Measurements from ENCODE around the gene TAB2.
"Not testable (repeated sequence)": the region's sequence is repeated elsewhere in the genome, so short reads cannot be mapped to it uniquely, and the experiment has no call there.

TAB2 gene

DNA sequence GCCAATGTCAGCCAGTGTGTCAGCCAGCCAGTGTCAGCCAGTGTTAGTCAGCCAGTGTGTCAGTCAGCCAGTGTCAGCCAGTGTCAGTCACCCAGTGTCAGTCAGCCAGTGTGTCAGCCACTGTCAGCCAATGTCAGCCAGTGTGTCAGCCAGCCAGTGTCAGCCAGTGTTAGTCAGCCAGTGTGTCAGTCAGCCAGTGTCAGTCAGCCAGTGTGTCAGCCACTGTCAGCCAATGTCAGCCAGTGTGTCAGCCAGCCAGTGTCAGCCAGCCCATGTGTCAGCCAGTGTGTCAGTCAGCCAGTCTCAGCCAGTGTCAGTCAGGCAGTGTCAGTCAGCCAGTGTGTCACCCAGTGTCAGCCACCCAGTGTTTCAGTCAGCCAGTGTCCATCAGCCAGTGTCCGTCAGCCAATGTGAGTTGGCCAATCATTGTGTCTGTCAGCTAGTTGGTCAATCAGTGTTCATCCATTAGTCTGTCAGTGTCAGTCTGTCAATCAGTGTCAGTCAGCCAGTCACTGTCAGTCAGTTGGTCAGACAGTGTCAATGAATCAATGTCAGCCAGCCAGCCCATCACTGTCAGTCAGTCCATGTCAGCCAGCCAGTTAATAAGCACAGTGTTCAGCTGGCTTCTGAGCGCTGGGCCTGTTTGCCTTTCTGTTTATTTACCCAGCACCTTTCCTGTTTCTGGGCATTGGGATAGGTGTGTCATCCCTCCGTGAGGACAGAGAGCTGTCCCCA is 127.0 kb downstream of the TAB2 start:
- DNase-seq (ENCODE audit: low read depth), result not testable (repeated sequence)

DNA sequence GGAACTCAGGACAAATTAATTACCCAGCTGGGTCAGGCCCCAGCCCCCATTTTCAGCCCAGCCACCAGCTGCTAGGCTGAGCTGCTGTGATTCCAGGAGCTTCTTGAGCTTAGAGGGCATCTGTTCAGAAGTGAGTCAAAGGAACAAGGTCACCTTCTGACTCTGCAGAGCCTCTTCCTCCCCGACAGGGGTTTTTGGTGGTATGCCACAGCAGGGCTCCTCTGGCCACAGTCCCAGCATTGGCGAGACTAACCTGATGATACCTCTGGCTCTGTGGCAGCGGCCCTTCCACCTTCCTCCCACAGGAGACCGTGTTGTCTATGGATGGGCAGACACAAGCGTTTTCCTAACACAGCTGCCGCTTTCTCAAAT is 127.6 kb downstream of the TAB2 start:
- DNase-seq (ENCODE audit: low read depth), result no peak

DNA sequence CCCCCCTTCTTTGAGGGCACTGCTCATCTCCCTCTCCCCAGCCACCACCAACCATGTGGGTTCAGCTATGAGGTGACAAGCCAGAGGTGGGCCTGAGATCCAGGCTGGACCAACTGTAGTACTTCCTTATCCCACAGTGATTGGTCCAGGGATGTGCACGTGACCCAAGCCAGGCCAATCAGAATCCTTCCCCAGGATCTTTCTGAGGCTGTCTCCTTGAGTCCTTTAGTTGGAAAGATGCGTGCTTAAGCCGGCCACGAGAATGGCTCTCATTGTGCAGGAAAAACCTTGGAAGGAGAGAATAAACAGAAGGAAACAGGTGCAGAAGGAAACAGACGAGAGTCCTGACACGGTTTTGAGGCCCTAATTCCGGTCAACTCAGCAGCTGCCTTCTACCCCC is 128.1 kb downstream of the TAB2 start:
- no peak for DNase-seq (ENCODE audit: low read depth)

DNA sequence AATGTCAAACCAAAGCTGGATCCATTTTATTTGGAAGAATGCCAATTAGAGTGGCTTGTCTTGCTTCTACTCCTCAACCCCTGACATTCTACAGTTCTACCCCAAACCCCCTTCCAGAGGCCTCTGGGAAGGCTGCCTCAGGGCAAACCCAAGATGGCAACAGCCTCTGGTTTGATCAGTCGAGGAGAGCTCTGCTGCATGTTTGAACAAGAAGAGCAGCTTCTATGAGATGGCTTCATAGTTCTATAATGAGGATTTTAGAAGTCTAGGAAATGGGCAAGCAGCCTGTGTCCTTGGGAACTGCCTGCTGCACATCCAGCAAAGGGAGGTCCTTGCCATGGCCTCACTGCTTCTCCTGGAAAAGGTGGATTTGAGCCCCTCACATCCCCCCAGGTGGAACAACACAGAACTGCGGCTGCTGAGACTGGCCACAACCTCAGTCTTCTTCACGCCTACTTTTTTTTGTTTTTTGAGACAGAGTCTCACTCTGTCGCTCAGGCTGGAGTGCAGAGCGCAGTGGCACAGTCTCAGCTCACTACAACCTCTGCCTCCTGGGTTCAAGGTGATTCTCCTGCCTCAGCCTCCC is 129.4 kb downstream of the TAB2 start:
- DNase-seq (ENCODE audit: low read depth), result no peak

DNA sequence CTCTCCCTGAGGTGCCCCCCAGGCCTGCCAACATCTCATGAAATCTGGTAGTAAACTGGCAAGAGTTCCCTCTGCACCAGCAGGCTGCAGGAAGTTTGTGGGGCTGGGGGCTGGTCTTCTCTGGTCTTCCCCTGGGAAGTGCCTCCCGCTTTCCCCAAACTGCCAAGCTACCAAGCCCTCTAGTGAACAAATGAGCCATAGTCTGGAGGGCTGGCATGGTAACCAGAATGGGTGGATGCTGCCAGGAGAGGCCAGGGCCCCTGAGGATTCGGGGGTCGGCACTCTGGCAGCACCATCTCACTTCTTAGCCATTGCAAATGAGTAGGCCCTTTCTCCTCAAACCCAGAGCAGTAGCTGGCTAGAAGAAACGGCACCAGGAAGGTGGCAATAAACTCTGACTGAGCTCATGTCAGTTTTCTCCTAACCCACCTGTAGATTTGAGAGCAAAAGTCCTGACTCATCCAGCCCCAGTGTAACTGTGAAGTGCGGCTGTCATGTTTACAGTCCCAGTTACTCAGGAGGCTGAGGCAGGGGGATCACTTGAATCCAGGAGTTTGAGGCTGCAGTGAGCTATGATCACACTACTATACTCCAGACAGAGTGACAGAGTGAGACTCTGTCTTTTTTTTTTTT is 131.4 kb downstream of the TAB2 start:
- DNase-seq (ENCODE audit: low read depth), result no peak

DNA sequence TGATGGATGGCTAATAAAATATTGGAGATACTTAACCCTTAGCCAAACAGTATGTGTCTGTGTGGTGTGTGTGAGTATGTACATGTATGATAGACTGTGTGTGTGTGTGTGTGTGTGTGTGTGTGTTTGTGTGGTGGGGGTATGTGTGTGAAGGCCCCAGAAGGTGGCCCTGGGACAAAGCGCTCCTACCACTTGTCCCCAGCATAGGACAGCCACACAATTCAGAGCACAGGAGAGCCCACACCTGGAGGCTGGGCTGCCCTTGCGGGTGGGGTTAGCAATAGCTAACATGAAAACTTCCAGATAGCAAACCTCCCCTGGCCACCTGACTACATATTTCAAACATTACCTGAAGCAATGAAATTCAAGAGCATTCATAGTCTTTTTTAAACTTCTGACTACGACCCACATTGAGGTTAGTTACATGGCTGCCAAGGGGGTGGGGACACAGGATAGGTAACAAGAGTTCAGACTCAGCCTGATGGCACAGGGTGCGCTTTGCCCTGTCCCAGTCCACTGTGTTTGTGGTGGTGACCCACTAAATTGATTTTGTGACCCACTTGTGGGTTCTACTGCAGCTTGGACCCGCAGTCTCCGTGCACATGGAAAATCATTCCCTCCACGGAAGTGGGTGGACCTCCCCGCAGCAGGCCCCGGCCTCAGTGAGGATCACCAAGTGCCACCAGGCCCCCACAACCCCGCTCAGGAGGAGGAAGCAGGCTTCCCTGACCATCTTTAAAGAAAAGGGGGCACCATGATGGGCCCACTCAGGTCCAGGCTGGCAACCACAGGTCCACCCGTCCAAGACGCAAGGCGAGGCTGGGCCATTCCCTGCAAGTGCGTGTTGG is 132.5 kb downstream of the TAB2 start:
- DNase-seq (ENCODE audit: low read depth), result no peak

DNA sequence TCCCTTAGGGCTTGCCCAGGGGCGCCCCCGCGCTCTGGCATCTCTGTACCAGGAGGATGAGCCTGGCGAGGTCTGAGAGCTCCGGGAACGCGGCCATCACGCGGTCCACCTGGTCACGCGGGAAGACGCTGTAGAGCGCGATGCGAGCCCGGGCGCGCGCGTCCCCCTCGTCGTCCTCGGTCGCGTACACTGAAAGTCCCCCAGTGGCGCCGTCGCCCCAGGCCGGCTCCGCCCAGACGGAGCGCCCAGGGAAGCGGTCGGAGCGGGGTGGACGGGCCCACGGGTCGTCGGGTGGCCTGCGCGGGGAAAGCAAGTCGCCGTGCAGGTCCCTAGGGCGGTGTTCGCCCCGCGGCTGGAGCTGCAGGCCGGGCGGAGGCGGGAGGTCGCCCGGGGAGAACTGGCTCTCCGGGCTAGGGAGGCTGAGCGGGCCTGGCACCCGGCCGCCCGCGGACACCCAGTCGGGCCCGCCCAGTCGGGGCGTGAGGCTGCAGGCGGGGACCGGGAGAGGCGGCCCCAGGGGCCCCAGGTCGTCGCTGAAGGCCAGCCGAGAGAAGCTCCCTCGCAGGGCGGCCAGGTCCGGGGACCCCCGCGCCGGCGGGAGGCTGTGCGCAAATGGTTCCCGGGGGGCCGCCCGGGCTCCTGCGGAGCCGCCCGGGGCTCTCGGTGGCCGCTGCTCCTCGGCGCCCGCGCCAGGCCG is 133.3 kb downstream of the TAB2 start:
- DNase-seq (ENCODE audit: low read depth), result no peak

DNA sequence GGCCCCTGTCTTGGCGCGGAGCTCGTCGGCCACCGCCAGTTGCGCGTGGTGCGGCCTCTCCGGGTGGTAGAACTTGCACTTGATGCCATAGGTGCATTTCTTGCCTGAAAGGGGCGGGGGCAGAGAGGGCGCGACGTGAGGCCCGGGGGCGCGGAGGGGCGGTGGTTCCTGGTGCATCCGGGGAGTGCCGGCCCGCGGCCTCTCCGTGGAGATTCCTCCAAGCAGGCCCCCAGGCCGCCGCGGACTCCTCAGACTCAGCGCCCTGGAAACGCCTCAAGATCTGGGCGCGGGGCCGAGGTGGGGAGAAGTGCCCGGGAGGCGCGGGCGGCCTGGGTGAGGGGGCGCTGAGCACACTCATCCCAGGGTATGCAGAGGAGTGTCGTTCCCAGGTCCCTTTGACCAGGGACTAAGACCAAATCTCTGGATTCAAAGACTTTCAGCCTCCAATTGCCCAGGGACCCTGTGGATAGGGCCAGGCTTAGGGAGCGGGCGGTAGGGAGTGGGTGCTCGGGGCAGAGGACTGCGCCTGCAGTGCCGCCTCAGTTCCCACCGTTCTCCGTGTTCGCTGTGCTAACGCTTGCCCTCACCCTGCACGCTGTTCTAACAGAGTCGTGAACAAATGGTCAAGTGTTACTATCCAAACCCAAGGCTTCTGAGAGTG is 134.0 kb downstream of the TAB2 start:
- no peak for DNase-seq (ENCODE audit: low read depth)

DNA sequence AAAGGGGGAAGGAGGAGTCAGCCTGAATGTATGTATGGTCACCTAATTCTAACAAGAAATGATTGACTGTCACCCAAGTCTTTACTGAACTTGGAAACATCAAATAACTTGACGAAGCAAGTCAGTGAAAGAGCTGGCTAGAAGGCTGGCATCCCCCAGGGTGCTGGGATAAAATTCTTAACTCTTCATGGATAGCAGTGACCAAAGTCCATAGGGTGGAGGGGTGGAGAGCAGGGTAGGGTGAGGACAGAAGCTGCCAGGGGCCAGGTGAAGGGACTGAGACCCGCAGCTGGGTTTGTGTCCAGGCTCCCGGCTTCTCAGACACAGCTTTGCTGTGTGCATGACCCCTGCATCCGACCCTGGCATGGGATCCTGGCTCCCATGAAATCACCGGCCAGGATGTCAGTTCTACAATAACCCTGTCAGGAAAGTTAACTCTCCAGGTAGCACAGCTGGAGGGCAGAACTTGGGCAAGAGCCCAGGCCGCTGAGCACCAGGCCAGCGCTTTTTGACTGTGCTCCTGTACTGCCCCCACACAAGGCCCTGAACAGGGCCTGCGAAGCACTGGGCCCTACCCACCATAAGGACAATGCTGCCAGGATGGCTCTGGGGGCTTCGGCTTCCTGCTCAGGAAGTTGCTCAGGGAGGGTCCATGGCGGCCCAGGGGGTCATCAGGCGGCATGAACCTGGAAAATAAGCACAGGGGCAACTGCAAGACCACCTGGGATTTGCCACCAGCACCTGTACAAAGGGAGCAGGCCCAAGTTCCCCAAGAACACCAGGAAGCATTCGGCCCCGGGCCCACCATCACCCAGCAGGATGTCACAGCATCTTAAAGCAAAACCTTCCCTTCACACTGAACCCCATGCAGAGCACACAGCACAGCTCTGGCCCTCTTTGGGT is 134.8 kb downstream of the TAB2 start:
- DNase-seq (ENCODE audit: low read depth), result no peak

DNA sequence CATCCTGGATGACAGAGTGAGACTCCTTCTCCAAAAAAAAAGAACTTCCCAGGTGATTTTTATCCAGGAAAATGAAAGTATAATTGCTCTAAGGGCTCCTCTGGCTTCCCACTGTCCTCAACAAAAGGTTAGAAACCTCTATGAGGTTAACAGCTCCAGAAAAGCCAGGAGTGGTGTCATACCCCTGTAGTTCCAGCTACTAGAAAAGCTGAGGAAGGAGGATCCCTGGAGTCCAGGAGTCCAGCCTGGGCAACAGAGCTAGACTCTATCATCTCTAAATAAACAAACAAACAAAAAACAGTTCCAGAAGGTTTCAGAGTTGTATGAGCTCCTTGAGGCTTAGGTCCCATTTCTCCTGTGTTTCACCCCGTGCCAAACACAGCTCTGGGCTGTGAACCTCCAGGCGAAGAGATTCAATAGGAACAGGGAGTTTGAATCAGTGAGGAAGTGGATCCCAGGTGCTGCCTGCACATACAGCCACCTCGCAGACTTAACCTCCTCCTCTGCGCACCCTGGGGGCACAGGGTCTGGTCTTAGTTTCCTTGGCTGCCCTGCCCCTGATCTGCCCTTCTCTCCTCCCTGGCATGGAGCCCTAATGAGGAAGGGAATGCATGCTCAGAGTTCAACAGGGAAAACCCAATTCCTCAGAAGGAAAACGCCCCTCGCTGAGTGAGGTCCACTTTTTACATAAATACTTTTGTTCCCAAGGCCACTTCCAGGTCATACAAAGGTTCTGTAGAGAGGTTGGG is 136.3 kb downstream of the TAB2 start:
- no peak for DNase-seq (ENCODE audit: low read depth)

DNA sequence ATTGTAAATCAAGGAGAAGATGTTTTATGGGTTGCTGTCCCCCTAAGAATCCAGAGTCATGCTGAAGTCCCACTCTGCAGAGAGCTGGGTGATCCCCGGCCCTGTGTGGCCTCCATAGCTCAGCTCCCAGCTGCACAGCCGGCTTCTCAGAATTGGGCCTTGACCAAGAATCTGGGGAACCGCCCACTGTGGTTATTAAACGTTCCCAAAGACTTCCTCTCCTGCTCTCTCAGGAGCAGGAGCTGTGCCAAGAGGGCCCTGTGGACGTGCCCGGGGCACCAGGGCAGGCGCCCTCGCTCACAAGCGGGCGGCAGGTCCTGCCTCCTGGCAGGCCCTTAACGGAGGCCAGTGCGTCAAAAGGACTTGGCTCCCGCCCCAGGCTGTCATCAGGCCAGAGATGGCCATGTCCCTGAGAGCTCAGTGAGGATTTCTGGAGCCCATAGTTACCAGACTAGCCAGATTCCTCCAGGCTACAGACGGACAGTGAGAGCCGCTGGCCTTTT is 136.9 kb downstream of the TAB2 start:
- DNase-seq (ENCODE audit: low read depth), result peak; percentile 90

DNA sequence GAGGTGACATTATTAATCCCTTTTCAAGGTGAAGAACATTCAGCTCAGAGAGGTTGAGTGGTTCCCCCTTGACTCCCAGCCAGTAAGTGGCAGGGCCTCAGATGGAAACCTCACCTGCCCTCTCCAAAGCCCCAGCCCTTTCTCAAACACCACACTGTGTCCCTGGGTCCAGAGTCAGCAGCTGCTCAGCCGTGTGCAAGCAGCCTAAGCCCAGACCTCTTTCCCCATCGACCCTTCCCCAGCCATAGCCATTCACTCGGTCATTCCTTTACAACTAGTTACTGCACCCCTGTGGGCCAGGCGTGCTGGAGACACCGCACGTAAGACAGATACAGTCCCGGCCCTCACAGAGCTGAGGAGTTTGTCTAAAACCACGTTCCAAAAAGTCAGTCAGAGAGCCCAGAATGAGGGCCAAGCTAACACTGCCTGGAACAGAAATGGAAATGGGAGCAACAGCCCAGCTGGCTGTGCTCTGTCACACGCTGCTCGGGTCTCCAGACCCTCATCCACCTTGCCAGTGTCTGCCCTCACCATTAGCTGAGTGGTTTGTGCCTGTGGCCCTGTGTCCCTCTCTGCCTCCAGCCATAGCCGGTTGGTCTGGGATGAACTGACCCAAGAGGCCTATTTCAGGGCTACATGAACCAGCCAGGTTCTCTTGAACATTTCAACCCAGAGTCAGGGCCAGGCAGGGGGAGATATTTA is 137.7 kb downstream of the TAB2 start:
- no peak for DNase-seq (ENCODE audit: low read depth)

DNA sequence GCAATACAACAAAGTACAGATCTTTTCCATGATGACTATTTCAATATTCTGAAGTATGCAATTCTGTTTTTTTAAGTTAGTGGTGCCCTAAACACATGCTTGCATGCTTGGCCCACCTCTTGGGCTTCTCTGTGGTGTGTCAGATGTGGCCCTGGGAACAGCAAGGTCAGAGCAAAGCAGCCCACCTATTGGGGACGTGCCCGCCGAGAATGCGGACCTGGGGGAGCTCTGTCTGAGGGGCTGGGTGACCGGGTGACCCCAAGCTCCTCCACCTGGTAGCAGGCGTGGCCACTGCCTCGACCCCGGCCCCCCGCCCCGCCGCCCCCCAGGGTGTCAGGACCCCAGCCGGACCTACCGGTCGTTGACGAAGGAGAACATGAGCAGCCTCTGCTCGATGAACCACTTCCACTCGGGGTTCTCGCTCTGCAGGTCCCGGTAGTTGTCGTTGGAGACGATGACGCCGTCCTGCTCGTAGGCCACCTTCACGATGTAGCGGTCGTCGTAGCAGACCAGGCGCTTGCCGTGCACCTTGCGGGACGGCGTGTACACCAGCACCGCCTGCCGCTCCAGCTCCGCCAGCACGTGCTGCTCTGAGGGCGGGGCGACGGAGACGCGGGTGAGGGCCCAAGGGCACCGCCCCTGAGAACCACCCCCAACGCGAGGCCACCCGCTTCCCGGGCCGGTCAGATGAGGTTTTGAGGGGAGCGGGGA is 139.0 kb downstream of the TAB2 start:
- DNase-seq (ENCODE audit: low read depth), result no peak

DNA sequence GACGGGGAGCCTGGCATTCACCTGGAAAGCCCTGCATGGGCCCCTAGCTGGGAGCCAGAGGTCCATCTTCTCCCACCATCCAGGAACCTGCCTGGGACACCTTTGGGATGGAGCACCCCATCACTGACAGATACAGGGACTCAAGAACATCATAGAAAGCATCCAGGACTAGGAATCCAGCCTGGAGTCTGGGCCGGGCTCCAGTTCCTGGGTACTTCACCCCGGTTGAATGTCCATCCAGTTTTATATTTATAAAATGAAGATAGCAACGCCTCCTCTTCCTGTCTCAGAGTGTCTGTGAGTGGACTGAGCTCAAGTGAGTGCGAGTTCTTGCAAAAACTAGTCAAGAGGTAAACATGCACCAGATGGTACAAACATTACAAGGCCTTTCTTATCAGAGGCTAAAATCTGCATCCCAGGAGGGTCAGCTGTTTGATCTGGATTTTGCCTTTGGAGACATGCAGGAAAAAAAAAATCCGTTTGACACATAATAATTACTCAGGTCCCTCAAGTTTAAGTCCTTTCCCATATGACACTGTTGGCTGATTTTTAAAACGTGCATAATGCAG is 139.9 kb downstream of the TAB2 start:
- DNase-seq (ENCODE audit: low read depth), result no peak

DNA sequence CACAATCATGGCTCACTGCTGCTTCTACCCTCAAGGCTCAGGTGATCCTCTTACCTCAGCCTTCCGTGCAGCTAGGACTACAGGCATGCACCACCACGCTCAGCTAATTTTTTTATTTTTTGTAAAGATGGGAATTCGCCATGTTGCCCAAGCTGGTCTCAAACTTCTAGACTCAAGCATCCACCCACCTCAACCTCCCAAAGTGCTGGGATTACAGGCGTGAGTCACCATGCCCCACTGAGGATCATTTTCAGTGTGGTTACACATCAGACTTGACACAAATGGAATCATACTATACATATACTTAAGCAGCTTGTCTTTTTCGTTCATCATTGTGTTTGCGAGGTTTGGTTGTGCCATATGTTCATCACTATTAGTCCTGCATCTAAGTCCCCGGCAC is 140.7 kb downstream of the TAB2 start:
- DNase-seq (ENCODE audit: low read depth), result no peak

DNA sequence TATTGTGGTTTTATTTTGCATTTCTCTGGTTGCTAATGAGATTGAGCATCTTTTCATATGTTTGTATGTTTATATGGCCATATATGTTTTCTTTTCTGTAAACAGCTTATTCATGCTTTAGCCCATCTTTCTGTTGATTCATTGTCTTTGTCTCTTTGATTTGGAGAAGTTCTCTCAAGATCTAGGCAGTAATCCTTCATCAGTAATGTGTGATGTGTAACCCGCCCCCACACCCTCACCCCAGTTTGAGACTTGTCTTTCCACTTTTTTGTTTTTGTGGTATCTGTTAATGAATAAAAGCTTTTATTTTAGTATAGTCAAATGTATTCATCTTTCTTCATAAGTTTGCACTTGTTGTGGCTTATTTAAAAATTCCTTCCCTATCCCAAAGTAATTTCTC is 141.3 kb downstream of the TAB2 start:
- DNase-seq (ENCODE audit: low read depth), result no peak

DNA sequence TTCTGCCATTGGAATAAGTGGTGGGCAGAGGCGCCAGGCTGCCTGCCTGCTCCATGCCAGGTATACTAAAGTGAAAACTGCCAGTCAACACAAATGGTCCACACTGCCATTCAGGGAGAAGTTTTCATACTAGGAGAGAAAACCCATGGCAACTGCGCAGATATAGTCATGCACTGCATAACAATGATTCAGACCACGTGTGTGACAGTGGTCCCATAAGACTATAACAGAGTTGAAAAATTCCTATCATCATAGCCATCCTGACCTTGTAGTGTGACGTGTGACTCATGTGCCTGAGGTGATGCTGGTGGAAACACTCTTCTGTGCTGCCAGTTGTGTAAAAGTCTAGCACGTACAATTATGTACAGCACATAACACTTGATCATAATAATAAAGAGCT is 142.2 kb downstream of the TAB2 start:
- DNase-seq (ENCODE audit: low read depth), result no peak

DNA sequence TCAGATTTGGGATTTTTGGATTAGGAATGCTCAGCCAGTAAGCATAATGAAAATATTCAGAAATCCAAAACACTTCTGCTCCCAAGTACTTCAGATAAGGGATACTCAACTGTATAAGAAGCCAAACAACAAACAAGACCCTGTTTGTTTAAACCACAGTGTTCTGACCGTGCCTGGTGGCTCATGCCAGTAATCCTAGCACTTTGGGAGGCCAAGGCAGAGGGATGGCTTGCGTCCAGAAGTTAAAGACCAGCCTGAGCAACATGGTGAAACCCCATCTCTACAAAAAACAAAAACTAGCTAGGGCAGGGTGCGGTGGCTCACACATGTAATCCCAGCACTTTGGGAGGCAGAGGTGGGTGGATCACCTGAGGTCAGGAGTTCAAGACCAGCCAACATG is 142.7 kb downstream of the TAB2 start:
- not testable (repeated sequence) for DNase-seq (ENCODE audit: low read depth)
